Measurements from ENCODE around the gene VASP.

VASP gene

GRCh38 chr19:45514376-45515051 is 7.2 kb downstream of the VASP start:
- H3K27me3 Mint-ChIP-seq, result no peaks in the 10 kb centered on the region
- H3K36me3 Mint-ChIP-seq, result peaks cover 3% of the 10 kb centered on the region
- no peaks in the 10 kb centered on the region for H3K9me3 Mint-ChIP-seq (ENCODE audit: low read depth)
- peak overlapping the region; percentile 96 for H3K27ac Mint-ChIP-seq
- peaks cover 58% of the 10 kb centered on the region for H3K4me1 Mint-ChIP-seq (ENCODE audit: low read depth)
- peak overlapping the region; percentile 47 for H3K4me3 Mint-ChIP-seq

GRCh38 chr19:45515081-45515624 is 7.9 kb downstream of the VASP start:
- Mint-ChIP-seq H3K9me3 (ENCODE audit: low read depth) (no peaks in the 10 kb centered on the region), H3K4me3 (peak overlapping the region; percentile 47), H3K36me3 (peaks cover 3% of the 10 kb centered on the region), H3K27me3 (no peaks in the 10 kb centered on the region), H3K4me1 (ENCODE audit: low read depth) (peaks cover 52% of the 10 kb centered on the region), H3K27ac (peak overlapping the region; percentile 87)

GRCh38 chr19:45515807-45516401 is 8.6 kb downstream of the VASP start:
- no peaks in the 10 kb centered on the region for H3K9me3 Mint-ChIP-seq (ENCODE audit: low read depth)
- H3K27me3 Mint-ChIP-seq, result no peaks in the 10 kb centered on the region
- peak overlapping the region; percentile 87 for H3K27ac Mint-ChIP-seq
- peaks cover 1% of the 10 kb centered on the region for H3K36me3 Mint-ChIP-seq
- peaks cover 44% of the 10 kb centered on the region for H3K4me1 Mint-ChIP-seq (ENCODE audit: low read depth)
- H3K4me3 Mint-ChIP-seq, result no peak overlapping the region

- no peaks in the 10 kb centered on the region for H3K36me3 Mint-ChIP-seq
- no peaks in the 10 kb centered on the region for H3K27me3 Mint-ChIP-seq
- H3K4me1 Mint-ChIP-seq (ENCODE audit: low read depth), result peaks cover 33% of the 10 kb centered on the region
- H3K4me3 Mint-ChIP-seq, result no peak overlapping the region
- no peaks in the 10 kb centered on the region for H3K9me3 Mint-ChIP-seq (ENCODE audit: low read depth)
- H3K27ac Mint-ChIP-seq, result peak overlapping the region; percentile 61
Observed at GRCh38 chr19:45517238-45517637, 10.0 kb downstream of the VASP start.

GRCh38 chr19:45517641-45518468 is 10.6 kb downstream of the VASP start:
- H3K4me3 Mint-ChIP-seq, result no peak overlapping the region
- H3K36me3 Mint-ChIP-seq, result no peaks in the 10 kb centered on the region
- peaks cover 31% of the 10 kb centered on the region for H3K4me1 Mint-ChIP-seq (ENCODE audit: low read depth)
- no peaks in the 10 kb centered on the region for H3K27me3 Mint-ChIP-seq
- H3K27ac Mint-ChIP-seq, result peak overlapping the region; percentile 3
- no peaks in the 10 kb centered on the region for H3K9me3 Mint-ChIP-seq (ENCODE audit: low read depth)

- H3K9me3 Mint-ChIP-seq (ENCODE audit: low read depth), result no peaks in the 10 kb centered on the region
- no peaks in the 10 kb centered on the region for H3K36me3 Mint-ChIP-seq
- H3K4me1 Mint-ChIP-seq (ENCODE audit: low read depth), result peaks cover 28% of the 10 kb centered on the region
- H3K4me3 Mint-ChIP-seq, result no peak overlapping the region
- H3K27me3 Mint-ChIP-seq, result no peaks in the 10 kb centered on the region
- H3K27ac Mint-ChIP-seq, result peak overlapping the region; percentile 3
Observed at GRCh38 chr19:45518469-45518826, 11.2 kb downstream of the VASP start.

- no peaks in the 10 kb centered on the region for H3K27me3 Mint-ChIP-seq
- no peak overlapping the region for H3K27ac Mint-ChIP-seq
- H3K4me3 Mint-ChIP-seq, result no peak overlapping the region
- no peaks in the 10 kb centered on the region for H3K9me3 Mint-ChIP-seq (ENCODE audit: low read depth)
- H3K4me1 Mint-ChIP-seq (ENCODE audit: low read depth), result peaks cover 8% of the 10 kb centered on the region
- H3K36me3 Mint-ChIP-seq, result no peaks in the 10 kb centered on the region
Observed at GRCh38 chr19:45522010-45522941, 15.0 kb downstream of the VASP start.

GRCh38 chr19:45523642-45524256 is 16.5 kb downstream of the VASP start:
- Mint-ChIP-seq H3K4me3 (no peak overlapping the region), H3K27me3 (no peaks in the 10 kb centered on the region), H3K9me3 (ENCODE audit: low read depth) (no peaks in the 10 kb centered on the region), H3K4me1 (ENCODE audit: low read depth) (peaks cover 15% of the 10 kb centered on the region), H3K27ac (peak overlapping the region; percentile 68), H3K36me3 (no peaks in the 10 kb centered on the region)

- Mint-ChIP-seq H3K4me1 (ENCODE audit: low read depth) (peaks cover 20% of the 10 kb centered on the region), H3K27ac (no peak overlapping the region)
Observed at GRCh38 chr19:45524575-45525129, 17.4 kb downstream of the VASP start.

GRCh38 chr19:45526143-45526542 is 18.9 kb downstream of the VASP start:
- Mint-ChIP-seq H3K36me3 (no peaks in the 10 kb centered on the region), H3K27me3 (no peaks in the 10 kb centered on the region), H3K4me1 (ENCODE audit: low read depth) (peaks cover 20% of the 10 kb centered on the region), H3K27ac (peak overlapping the region; percentile 34), H3K4me3 (no peak overlapping the region), H3K9me3 (ENCODE audit: low read depth) (no peaks in the 10 kb centered on the region)

More at GRCh38 chr19:45524575-45525129, 17.4 kb downstream of the VASP start:
- H3K4me3 Mint-ChIP-seq, result no peak overlapping the region
- H3K36me3 Mint-ChIP-seq, result no peaks in the 10 kb centered on the region
- no peaks in the 10 kb centered on the region for H3K27me3 Mint-ChIP-seq
- no peaks in the 10 kb centered on the region for H3K9me3 Mint-ChIP-seq (ENCODE audit: low read depth)

GRCh38 chr19:45526971-45527370 is 19.7 kb downstream of the VASP start:
- peaks cover 20% of the 10 kb centered on the region for H3K4me1 Mint-ChIP-seq (ENCODE audit: low read depth)
- H3K27ac Mint-ChIP-seq, result no peak overlapping the region
- no peak overlapping the region for H3K4me3 Mint-ChIP-seq
- no peaks in the 10 kb centered on the region for H3K27me3 Mint-ChIP-seq
- H3K9me3 Mint-ChIP-seq (ENCODE audit: low read depth), result no peaks in the 10 kb centered on the region
- H3K36me3 Mint-ChIP-seq, result no peaks in the 10 kb centered on the region

GRCh38 chr19:45527731-45528130 is 20.5 kb downstream of the VASP start:
- Mint-ChIP-seq H3K9me3 (ENCODE audit: low read depth) (no peaks in the 10 kb centered on the region), H3K27me3 (no peaks in the 10 kb centered on the region), H3K36me3 (no peaks in the 10 kb centered on the region), H3K4me3 (no peak overlapping the region), H3K27ac (peak overlapping the region; percentile 16), H3K4me1 (ENCODE audit: low read depth) (peaks cover 20% of the 10 kb centered on the region)

- H3K36me3 Mint-ChIP-seq, result no peaks in the 10 kb centered on the region
- H3K9me3 Mint-ChIP-seq (ENCODE audit: low read depth), result no peaks in the 10 kb centered on the region
- H3K4me3 Mint-ChIP-seq, result peak overlapping the region; percentile 60
- H3K27me3 Mint-ChIP-seq, result no peaks in the 10 kb centered on the region
- no peak overlapping the region for H3K27ac Mint-ChIP-seq
- H3K4me1 Mint-ChIP-seq (ENCODE audit: low read depth), result peaks cover 19% of the 10 kb centered on the region
Observed at GRCh38 chr19:45528149-45528743, 21.0 kb downstream of the VASP start.

Measured in activated naive CD8-positive, alpha-beta T cell (primary cell).